ENCODE measurements around the gene SEPTIN14. TPM values are rescaled to one million over a fixed set of nuclear protein-coding genes. Genes with fewer than 3 reads are reported as not detected.
"Not testable (repeated sequence)": the region's sequence is repeated elsewhere in the genome, so short reads cannot be mapped to it uniquely, and the experiment has no call there.

Gene SEPTIN14
- total and polyA plus RNA-seq, 2 experiments from 2014 or later = not detected

- Histone ChIP-seq H3K79me2 (replicated peaks; ENCODE audit: insufficient read depth) (no peaks in the 10 kb centered on the region), H4K20me1 (replicated peaks; ENCODE audit: insufficient read depth) (no peaks in the 10 kb centered on the region), H3F3A (replicated peaks; ENCODE audit: low read depth) (no peaks in the 10 kb centered on the region), H3K4me1 (ENCODE audit: insufficient read depth) (no peaks in the 10 kb centered on the region), H3K9me2 (ENCODE audit: insufficient read depth) (no peaks in the 10 kb centered on the region), H2AFZ (no peak overlapping the region), H3K36me3 (ENCODE audit: insufficient read depth) (no peaks in the 10 kb centered on the region), H3K27ac (ENCODE audit: low read depth) (no peak overlapping the region), H3K27me3 (ENCODE audit: insufficient read depth) (no peaks in the 10 kb centered on the region), H3K4me3 (no peak overlapping the region), H3K4me2 (no peak overlapping the region)
- Mint-ChIP-seq H3K4me1 (no peaks in the 10 kb centered on the region), H3K27me3 (ENCODE audit: insufficient read depth, low read depth, poor library complexity) (peaks cover 3% of the 10 kb centered on the region), H3K4me3 (no peak overlapping the region), H3K36me3 (ENCODE audit: low read depth) (peaks cover 11% of the 10 kb centered on the region; the same call in 2 of the 3 replicates), H3K27ac (no peak overlapping the region), H3K9me3 (peaks cover 79% of the 10 kb centered on the region)
- TF ChIP-seq REST (IDR thresholded peaks at IDR 0.05; ENCODE audit: unreplicated experiment) = no peak
- TF ChIP-seq STAT1 (IDR thresholded peaks at IDR 0.05; ENCODE audit: unreplicated experiment) = no peak
- ATAC-seq (no peak), DNase-seq (ENCODE audit: low spot score) (no peak)
Observed at GRCh38 chr7:55871932-55872485, 9.5 kb upstream of the SEPTIN14 start.

- Mint-ChIP-seq H3K36me3 (ENCODE audit: low read depth) (peaks cover 11% of the 10 kb centered on the region; the same call in 2 of the 3 replicates), H3K9me3 (peaks cover 71% of the 10 kb centered on the region)
- not testable (repeated sequence) for H3K27ac ChIP-seq (ENCODE audit: low read depth)
Observed at GRCh38 chr7:55868989-55869388, 6.4 kb upstream of the SEPTIN14 start.

GRCh38 chr7:55845164-55845563, 17.4 kb downstream of the SEPTIN14 start:
- H3K27me3 Mint-ChIP-seq (ENCODE audit: insufficient read depth, low read depth, poor library complexity) = not testable (repeated sequence)

More at GRCh38 chr7:55868989-55869388, 6.4 kb upstream of the SEPTIN14 start:
- H3K27ac Mint-ChIP-seq; H3K79me2 ChIP-seq (replicated peaks; ENCODE audit: insufficient read depth); H2AFZ ChIP-seq; H3K36me3 ChIP-seq (ENCODE audit: insufficient read depth); H3K4me1 ChIP-seq (ENCODE audit: insufficient read depth); H3K4me1 Mint-ChIP-seq; H3K27me3 Mint-ChIP-seq (ENCODE audit: insufficient read depth, low read depth, poor library complexity); H3K4me2 ChIP-seq; H3F3A ChIP-seq (replicated peaks; ENCODE audit: low read depth); H3K27me3 ChIP-seq (ENCODE audit: insufficient read depth); H3K4me3 ChIP-seq; ATAC-seq; H4K20me1 ChIP-seq (replicated peaks; ENCODE audit: insufficient read depth); H3K4me3 Mint-ChIP-seq; H3K9me2 ChIP-seq (ENCODE audit: insufficient read depth); DNase-seq (ENCODE audit: low spot score): not testable (repeated sequence)

More at GRCh38 chr7:55845164-55845563, 17.4 kb downstream of the SEPTIN14 start:
- H3K9me2 ChIP-seq (ENCODE audit: insufficient read depth); ATAC-seq; H3K4me1 ChIP-seq (ENCODE audit: insufficient read depth); H3K4me3 Mint-ChIP-seq; H3K36me3 Mint-ChIP-seq (ENCODE audit: low read depth); H3K4me3 ChIP-seq; H3K27ac ChIP-seq (ENCODE audit: low read depth); H3F3A ChIP-seq (replicated peaks; ENCODE audit: low read depth); H3K4me2 ChIP-seq; H3K27me3 ChIP-seq (ENCODE audit: insufficient read depth); H3K27ac Mint-ChIP-seq; H2AFZ ChIP-seq; H3K4me1 Mint-ChIP-seq; H4K20me1 ChIP-seq (replicated peaks; ENCODE audit: insufficient read depth); H3K79me2 ChIP-seq (replicated peaks; ENCODE audit: insufficient read depth); H3K36me3 ChIP-seq (ENCODE audit: insufficient read depth); DNase-seq (ENCODE audit: low spot score): not testable (repeated sequence)
- H3K9me3 Mint-ChIP-seq = peaks cover 78% of the 10 kb centered on the region
